ENCODE results near the gene ADAM15. TPM values are rescaled to one million over a fixed set of nuclear protein-coding genes. Genes with fewer than 3 reads are reported as not detected.

ADAM15 gene
- total and polyA plus RNA-seq, 2 donors (not counting 1 experiment from before 2014, with no cell fraction given), result 14.6 to 28.4 TPM

DNA sequence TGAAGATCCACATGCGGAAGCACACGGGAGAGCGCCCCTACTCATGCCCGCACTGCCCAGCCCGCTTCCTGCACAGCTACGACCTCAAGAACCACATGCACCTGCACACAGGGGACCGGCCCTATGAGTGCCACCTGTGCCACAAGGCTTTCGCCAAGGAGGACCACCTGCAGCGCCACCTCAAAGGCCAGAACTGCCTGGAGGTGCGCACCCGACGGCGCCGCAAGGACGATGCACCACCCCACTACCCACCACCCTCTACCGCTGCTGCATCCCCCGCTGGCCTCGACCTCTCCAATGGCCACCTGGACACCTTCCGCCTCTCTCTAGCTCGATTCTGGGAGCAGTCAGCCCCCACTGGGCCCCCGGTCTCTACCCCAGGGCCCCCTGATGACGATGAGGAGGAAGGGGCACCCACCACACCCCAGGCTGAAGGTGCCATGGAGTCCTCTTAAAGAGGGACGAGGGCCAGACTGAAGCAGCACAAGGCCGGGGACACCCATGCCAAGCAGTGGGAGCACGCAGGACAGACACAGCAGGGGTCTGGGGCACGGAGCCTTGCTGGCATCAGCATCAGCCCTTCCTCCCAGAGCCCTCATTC, 34.8 kb upstream of the ADAM15 start:
- peak overlapping the region; percentile 84 for H3K4me3 Mint-ChIP-seq
- Histone ChIP-seq H3K79me2 (ENCODE audit: control insufficient read depth, insufficient read depth, low read length) (no peaks in the 10 kb centered on the region), H3K9ac (ENCODE audit: low read length) (peak overlapping the region; percentile 69), H3K4me1 (ENCODE audit: control insufficient read depth in 2 of 2, insufficient read depth in 2 of 2, low read length in 2 of 2) (peaks cover 63 to 77% of the 10 kb centered on the region in 2 donors), H4K20me1 (ENCODE audit: control insufficient read depth, insufficient read depth, low read length, poor library complexity, severe bottlenecking) (peaks cover 12% of the 10 kb centered on the region), H3K36me3 (replicated peaks in 1 of 2; ENCODE audit: control extremely low read depth in 1 of 2, control insufficient read depth in 1 of 2, extremely low read depth in 1 of 2, insufficient read depth in 2 of 2, low read length in 1 of 2) (peaks cover 0 to 19% of the 10 kb centered on the region in 2 experiments), H3K9me3 (ENCODE audit: control extremely low read depth in 1 of 3, control insufficient read depth in 2 of 3, insufficient read depth in 1 of 3, low read length in 2 of 3) (peaks cover 0 to 2% (median 0%) of the 10 kb centered on the region in 3 donors), H3K27ac (ENCODE audit: low read length in 2 of 2) (peak overlapping the region; percentile 88 to 89), H3K4me2 (replicated peaks; ENCODE audit: low read depth, low read length, poor library complexity, severe bottlenecking) (peak overlapping the region; percentile 92), H3K27me3 (replicated peaks in 1 of 4; ENCODE audit: control extremely low read depth in 1 of 4, control insufficient read depth in 3 of 4, insufficient read depth in 4 of 4, low read length in 3 of 4) (no peaks in the 10 kb centered on the region), H2AFZ (ENCODE audit: insufficient read depth, low read depth, low read length, poor library complexity, severe bottlenecking) (no peak overlapping the region), H3K4me3 (ENCODE audit: control extremely low read depth in 1 of 5, extremely low read depth in 1 of 5, insufficient read depth in 1 of 5, low read depth in 2 of 5, low read length in 4 of 5) (peak overlapping the region in 2 of 5 experiments; percentile 13 to 68)
- POLR2A ChIA-PET, result interaction anchor here (0.5 to 6.0 kb wide), 9 partner anchors 9 to 72 kb away, joined by 3 to 74 read pairs (median 5); partner anchors contain the start of genes ADAM15, CKS1B, PBXIP1 and ZBTB7B
- intact Hi-C loops (cut with micrococcal nuclease), result loop anchor here (2.0 kb wide), 1 partner anchor 34 kb away; the partner anchor contains the start of gene FLAD1
- peak overlapping the region; percentile 93 for H3K27ac Mint-ChIP-seq
- TF ChIP-seq, protein P1, sequence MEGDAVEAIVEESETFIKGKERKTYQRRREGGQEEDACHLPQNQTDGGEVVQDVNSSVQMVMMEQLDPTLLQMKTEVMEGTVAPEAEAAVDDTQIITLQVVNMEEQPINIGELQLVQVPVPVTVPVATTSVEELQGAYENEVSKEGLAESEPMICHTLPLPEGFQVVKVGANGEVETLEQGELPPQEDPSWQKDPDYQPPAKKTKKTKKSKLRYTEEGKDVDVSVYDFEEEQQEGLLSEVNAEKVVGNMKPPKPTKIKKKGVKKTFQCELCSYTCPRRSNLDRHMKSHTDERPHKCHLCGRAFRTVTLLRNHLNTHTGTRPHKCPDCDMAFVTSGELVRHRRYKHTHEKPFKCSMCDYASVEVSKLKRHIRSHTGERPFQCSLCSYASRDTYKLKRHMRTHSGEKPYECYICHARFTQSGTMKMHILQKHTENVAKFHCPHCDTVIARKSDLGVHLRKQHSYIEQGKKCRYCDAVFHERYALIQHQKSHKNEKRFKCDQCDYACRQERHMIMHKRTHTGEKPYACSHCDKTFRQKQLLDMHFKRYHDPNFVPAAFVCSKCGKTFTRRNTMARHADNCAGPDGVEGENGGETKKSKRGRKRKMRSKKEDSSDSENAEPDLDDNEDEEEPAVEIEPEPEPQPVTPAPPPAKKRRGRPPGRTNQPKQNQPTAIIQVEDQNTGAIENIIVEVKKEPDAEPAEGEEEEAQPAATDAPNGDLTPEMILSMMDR (IDR thresholded peaks at IDR 0.05), result no peak
- TF ChIP-seq EZH2 (IDR thresholded peaks at IDR 0.05; ENCODE audit: borderline replicate concordance, insufficient read depth, low read depth, low read length, poor library complexity, severe bottlenecking), result no peak
- H3K27me3 Mint-ChIP-seq, result no peaks in the 10 kb centered on the region
- CTCF ChIA-PET, result interaction anchor here (0.9 to 17.4 kb wide), 23 partner anchors 13 to 457 kb away, joined by 3 to 295 read pairs (median 8); partner anchors contain the start of genes ADAM15, CKS1B, FLAD1 and LENEP
- ATAC-seq (ENCODE audit: low read depth) (peak; percentile 25), DNase-seq (peak; percentile 84)
- 13% methylated on average over 25 of the region's 26 CpGs for WGBS (ENCODE audit: insufficient coverage)
- H3K9me3 Mint-ChIP-seq (ENCODE audit: insufficient read depth), result no peaks in the 10 kb centered on the region
- H3K4me1 Mint-ChIP-seq, result peaks cover 75% of the 10 kb centered on the region
